HL-60 (cell line): ENCODE results near the gene COP1.

Experiments used
- CTCF ChIP-seq: IDR thresholded peaks from one replicate; pipeline ENCODE4 v1.5.1; 2011; ENCODE audit warnings: low read length, control low read depth, inconsistent platforms; ENCODE audit not compliant: insufficient read depth
- GABPA ChIP-seq: IDR thresholded peaks from 2 replicates; pipeline ENCODE4 v1.6.1; 2012; ENCODE audit warnings: low read depth
- POLR2AphosphoS5 ChIP-seq: IDR thresholded peaks from 2 replicates; pipeline ENCODE4 v1.6.1; 2012; ENCODE audit warnings: low read depth
- REST ChIP-seq: IDR thresholded peaks from 2 replicates; pipeline ENCODE4 v1.6.1; 2012; ENCODE audit warnings: low read depth; ENCODE audit not compliant: insufficient replicate concordance
- SPI1 ChIP-seq: IDR thresholded peaks from 2 replicates; pipeline ENCODE4 v1.6.1; 2012; ENCODE audit warnings: low read depth, mild to moderate bottlenecking, borderline replicate concordance

- no peak for TF ChIP-seq GABPA
- no peak for TF ChIP-seq POLR2AphosphoS5
- no peak for TF ChIP-seq CTCF
- TF ChIP-seq REST: no peak
- no peak for TF ChIP-seq SPI1
These were observed 270.4 kb downstream of the COP1 start for GRCh38 chr1:175936736-175937135.
